Measurements from ENCODE around the gene MCTP1.
A peak's percentile ranks its signal among the peaks of the same experiment; 100 is the strongest.

Gene MCTP1

GRCh38 chr5:95081982-95082381 lies 202.9 kb downstream of the MCTP1 start:
- peak; percentile 55 for ATAC-seq
- TF ChIP-seq ISL1 (CRISPR knock-in tag; IDR thresholded peaks at IDR 0.05) (no peak), ZC3H10 (CRISPR knock-in tag; IDR thresholded peaks at IDR 0.05) (no peak), PATZ1 (CRISPR knock-in tag; IDR thresholded peaks at IDR 0.05; ENCODE audit: borderline replicate concordance) (no peak), ZFP30 (CRISPR knock-in tag; IDR thresholded peaks at IDR 0.05) (no peak), RARB (CRISPR knock-in tag; IDR thresholded peaks at IDR 0.05) (no peak), CSDC2 (CRISPR knock-in tag; IDR thresholded peaks at IDR 0.05) (no peak), ZFP3 (CRISPR knock-in tag; IDR thresholded peaks at IDR 0.05) (no peak), SNAI2 (CRISPR knock-in tag; IDR thresholded peaks at IDR 0.05) (no peak), ZNF565 (CRISPR knock-in tag; conservative IDR thresholded peaks at IDR 0.05; ENCODE audit: low read depth) (no peak), ESRRG (CRISPR knock-in tag; IDR thresholded peaks at IDR 0.05) (no peak), TSHZ2 (CRISPR knock-in tag; IDR thresholded peaks at IDR 0.05) (no peak), ZNF70 (CRISPR knock-in tag; IDR thresholded peaks at IDR 0.05) (no peak), POU6F1 (CRISPR knock-in tag; IDR thresholded peaks at IDR 0.05; ENCODE audit: borderline replicate concordance, low read depth) (no peak), ARNTL (CRISPR knock-in tag; IDR thresholded peaks at IDR 0.05; ENCODE audit: borderline replicate concordance, low read depth) (no peak), GLIS3 (CRISPR knock-in tag; IDR thresholded peaks at IDR 0.05) (no peak), CSRNP3 (CRISPR knock-in tag; IDR thresholded peaks at IDR 0.05) (no peak), OSR1 (CRISPR knock-in tag; IDR thresholded peaks at IDR 0.05) (no peak)
- TF ChIP-seq, protein P1, sequence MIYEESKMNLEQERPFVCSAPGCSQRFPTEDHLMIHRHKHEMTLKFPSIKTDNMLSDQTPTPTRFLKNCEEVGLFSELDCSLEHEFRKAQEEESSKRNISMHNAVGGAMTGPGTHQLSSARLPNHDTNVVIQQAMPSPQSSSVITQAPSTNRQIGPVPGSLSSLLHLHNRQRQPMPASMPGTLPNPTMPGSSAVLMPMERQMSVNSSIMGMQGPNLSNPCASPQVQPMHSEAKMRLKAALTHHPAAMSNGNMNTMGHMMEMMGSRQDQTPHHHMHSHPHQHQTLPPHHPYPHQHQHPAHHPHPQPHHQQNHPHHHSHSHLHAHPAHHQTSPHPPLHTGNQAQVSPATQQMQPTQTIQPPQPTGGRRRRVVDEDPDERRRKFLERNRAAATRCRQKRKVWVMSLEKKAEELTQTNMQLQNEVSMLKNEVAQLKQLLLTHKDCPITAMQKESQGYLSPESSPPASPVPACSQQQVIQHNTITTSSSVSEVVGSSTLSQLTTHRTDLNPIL (CRISPR knock-in tag; IDR thresholded peaks at IDR 0.05; ENCODE audit: low read depth): no peak

DNA sequence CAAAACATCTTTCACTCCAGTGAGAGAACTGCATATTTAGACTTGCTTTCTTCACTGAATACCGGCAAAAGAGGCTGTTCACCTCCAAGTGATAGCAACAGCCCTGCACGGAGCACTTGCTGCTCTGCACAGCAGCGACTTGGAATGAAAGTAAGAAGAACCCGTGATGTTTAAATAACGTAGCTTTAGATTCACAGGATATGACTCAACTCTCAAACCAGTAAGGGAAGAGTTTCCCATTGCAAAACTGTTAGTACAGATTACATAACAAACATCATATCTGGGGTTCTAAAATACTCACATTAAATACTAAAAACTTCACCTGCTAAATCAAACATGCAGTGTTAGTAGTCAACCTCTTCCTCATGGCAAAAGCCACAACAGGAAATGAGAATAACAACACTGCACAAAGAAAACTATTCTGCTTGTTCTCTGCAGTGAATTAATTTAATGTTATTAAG lies 203.4 kb downstream of the MCTP1 start:
- peak; percentile 96 for ATAC-seq
- TF ChIP-seq OSR1 (CRISPR knock-in tag; IDR thresholded peaks at IDR 0.05) (no peak), BACH2 (CRISPR knock-in tag; IDR thresholded peaks at IDR 0.05; ENCODE audit: borderline replicate concordance) (no peak), CSRNP3 (CRISPR knock-in tag; IDR thresholded peaks at IDR 0.05) (no peak), ZFP3 (CRISPR knock-in tag; IDR thresholded peaks at IDR 0.05) (no peak), GLIS3 (CRISPR knock-in tag; IDR thresholded peaks at IDR 0.05) (no peak), PATZ1 (CRISPR knock-in tag; IDR thresholded peaks at IDR 0.05; ENCODE audit: borderline replicate concordance) (no peak), ZNF70 (CRISPR knock-in tag; IDR thresholded peaks at IDR 0.05) (no peak), PPARA (CRISPR knock-in tag; IDR thresholded peaks at IDR 0.05; ENCODE audit: borderline replicate concordance) (no peak), TSHZ2 (CRISPR knock-in tag; IDR thresholded peaks at IDR 0.05) (no peak), ISL1 (CRISPR knock-in tag; IDR thresholded peaks at IDR 0.05) (no peak), TOX (CRISPR knock-in tag; IDR thresholded peaks at IDR 0.05; ENCODE audit: borderline replicate concordance) (no peak), ARNTL (CRISPR knock-in tag; IDR thresholded peaks at IDR 0.05; ENCODE audit: borderline replicate concordance, low read depth) (no peak), ZC3H10 (CRISPR knock-in tag; IDR thresholded peaks at IDR 0.05) (no peak), ESRRG (CRISPR knock-in tag; IDR thresholded peaks at IDR 0.05) (no peak), TCF4 (CRISPR knock-in tag; IDR thresholded peaks at IDR 0.05; ENCODE audit: borderline replicate concordance) (no peak), CSDC2 (CRISPR knock-in tag; IDR thresholded peaks at IDR 0.05) (no peak), RARB (CRISPR knock-in tag; IDR thresholded peaks at IDR 0.05) (no peak), SNAI2 (CRISPR knock-in tag; IDR thresholded peaks at IDR 0.05) (no peak), ZFP30 (CRISPR knock-in tag; IDR thresholded peaks at IDR 0.05) (no peak)

All from SK-N-SH treated with all-trans-retinoic acid at 6 μM for 48 hours (cell line).